Umbilical cord (tissue), 2 donors: Measurements from ENCODE around the gene USP34. TPM values are rescaled to one million over a fixed set of nuclear protein-coding genes. Genes with fewer than 3 reads are reported as not detected.
"Not testable (repeated sequence)": the region's sequence is repeated elsewhere in the genome, so short reads cannot be mapped to it uniquely, and the experiment has no call there.

ENCODE experiments used
- DNase-seq: peaks from one replicate; pipeline ENCODE4 v3.0.0-alpha.2; 2015; ENCODE audit warnings: low spot score
- total RNA-seq: library from RNA; depleted of rRNA; stranded (reverse); fragments of >200 nt; gene quantifications from one replicate; pipeline ENCODE4 v1.2.3, GENCODE V29; 2014; ENCODE audit warnings: low replicate concordance; ENCODE audit not compliant: insufficient read depth

USP34 gene, protein sequence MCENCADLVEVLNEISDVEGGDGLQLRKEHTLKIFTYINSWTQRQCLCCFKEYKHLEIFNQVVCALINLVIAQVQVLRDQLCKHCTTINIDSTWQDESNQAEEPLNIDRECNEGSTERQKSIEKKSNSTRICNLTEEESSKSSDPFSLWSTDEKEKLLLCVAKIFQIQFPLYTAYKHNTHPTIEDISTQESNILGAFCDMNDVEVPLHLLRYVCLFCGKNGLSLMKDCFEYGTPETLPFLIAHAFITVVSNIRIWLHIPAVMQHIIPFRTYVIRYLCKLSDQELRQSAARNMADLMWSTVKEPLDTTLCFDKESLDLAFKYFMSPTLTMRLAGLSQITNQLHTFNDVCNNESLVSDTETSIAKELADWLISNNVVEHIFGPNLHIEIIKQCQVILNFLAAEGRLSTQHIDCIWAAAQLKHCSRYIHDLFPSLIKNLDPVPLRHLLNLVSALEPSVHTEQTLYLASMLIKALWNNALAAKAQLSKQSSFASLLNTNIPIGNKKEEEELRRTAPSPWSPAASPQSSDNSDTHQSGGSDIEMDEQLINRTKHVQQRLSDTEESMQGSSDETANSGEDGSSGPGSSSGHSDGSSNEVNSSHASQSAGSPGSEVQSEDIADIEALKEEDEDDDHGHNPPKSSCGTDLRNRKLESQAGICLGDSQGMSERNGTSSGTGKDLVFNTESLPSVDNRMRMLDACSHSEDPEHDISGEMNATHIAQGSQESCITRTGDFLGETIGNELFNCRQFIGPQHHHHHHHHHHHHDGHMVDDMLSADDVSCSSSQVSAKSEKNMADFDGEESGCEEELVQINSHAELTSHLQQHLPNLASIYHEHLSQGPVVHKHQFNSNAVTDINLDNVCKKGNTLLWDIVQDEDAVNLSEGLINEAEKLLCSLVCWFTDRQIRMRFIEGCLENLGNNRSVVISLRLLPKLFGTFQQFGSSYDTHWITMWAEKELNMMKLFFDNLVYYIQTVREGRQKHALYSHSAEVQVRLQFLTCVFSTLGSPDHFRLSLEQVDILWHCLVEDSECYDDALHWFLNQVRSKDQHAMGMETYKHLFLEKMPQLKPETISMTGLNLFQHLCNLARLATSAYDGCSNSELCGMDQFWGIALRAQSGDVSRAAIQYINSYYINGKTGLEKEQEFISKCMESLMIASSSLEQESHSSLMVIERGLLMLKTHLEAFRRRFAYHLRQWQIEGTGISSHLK (N-terminal part only)
- 131 TPM for total RNA-seq

DNA sequence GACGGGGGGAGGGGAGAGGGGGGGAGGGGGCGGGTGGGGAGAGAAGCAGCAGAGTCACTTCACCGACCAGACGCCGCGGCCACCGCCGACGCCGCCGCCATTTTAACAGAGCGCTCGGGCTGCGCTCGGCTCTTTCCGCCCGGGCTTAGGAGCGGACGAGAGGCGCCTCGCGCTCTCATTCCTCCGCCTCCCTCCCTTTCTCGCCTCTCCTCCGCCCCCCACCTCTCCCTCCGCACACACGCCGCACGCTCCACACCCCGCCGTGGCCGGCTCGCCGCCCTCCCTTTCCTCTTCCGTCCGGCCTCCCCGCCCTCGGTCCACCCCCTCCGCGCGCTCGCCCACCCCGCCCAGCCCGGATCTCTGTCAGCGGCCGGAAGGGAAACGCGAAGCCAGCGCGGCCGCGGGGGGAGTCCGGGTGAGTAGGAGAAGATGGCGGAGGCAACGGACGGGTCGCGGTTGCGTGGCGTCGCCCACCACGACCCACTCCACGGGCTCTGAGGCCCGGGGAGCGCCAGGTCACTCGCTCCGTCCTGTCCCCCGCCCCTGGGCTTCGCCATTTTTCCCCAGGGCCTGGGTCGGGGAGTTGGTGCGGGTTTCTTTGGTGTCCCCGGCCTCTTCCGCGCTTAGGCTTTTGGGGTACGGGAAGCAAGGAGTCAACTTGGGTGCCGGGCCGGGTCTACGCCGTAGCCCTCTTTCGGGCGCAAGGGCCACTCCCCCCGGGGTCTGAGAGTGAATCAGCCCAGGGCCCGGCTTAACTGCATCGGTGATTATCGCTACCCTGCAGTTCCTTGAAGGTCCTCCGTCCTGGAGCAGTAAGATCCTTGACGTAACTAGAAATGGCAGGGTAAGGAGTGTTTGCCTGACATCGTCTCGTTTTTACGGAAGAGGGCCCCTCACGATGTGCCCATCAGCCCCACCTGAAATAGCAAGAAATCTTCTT, at the start of gene USP34:
Gene USP34 (minus strand): TSS at position 123 of the 940 bp plus-strand sequence. CDS start 395 bp downstream, outside the sequence.
- peak; percentile 98 for DNase-seq

DNA sequence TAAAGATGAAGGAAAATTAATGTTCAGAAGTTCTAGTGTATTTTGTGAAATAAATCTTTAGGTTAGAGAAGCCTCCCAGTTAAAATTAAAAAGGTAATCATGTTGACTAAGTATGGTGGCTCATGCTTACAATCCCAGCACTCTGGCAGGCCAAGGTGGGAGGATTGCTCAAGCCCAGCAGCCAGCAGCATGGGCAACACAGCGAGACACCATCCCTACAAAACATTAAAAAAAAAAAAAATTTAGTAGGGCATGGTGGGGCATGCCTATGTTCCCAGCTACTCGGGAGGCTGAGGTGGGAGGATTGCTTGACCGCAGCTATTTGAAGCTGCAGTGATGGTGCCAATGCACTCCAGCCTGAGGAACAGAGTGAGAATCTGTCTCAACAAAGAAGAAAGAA, 49.4 kb upstream of the USP34 start:
- no peak for DNase-seq

DNA sequence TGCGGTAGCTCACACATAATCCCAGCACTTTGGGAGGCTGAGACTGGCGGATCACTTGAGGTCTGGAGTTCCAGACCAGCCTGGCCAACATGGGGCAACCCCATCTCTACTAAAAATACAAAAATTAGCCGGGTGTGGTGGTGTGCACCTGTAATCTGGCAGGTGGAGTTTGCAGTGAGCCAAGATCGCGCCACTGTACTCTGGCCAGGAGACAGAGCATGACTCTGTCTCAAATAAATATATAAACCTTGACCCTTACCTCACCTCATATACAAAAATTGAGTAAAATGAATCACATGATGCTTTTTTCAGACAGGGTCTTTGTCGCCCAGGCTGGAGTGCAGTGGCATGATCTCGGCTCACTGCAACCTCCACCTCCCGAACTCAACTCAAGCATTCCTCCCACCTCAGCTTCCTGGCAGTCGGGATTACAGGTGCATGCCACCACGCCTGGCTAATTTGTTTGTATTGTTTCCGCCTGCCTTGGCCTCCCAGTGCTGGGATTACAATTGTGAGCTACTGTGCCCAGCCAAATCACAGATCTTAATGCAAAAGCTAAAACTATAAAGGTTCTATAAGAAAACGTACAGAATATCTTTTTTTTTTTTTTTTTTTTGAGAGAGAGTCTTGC, 42.0 kb upstream of the USP34 start:
- no peak for DNase-seq

DNA sequence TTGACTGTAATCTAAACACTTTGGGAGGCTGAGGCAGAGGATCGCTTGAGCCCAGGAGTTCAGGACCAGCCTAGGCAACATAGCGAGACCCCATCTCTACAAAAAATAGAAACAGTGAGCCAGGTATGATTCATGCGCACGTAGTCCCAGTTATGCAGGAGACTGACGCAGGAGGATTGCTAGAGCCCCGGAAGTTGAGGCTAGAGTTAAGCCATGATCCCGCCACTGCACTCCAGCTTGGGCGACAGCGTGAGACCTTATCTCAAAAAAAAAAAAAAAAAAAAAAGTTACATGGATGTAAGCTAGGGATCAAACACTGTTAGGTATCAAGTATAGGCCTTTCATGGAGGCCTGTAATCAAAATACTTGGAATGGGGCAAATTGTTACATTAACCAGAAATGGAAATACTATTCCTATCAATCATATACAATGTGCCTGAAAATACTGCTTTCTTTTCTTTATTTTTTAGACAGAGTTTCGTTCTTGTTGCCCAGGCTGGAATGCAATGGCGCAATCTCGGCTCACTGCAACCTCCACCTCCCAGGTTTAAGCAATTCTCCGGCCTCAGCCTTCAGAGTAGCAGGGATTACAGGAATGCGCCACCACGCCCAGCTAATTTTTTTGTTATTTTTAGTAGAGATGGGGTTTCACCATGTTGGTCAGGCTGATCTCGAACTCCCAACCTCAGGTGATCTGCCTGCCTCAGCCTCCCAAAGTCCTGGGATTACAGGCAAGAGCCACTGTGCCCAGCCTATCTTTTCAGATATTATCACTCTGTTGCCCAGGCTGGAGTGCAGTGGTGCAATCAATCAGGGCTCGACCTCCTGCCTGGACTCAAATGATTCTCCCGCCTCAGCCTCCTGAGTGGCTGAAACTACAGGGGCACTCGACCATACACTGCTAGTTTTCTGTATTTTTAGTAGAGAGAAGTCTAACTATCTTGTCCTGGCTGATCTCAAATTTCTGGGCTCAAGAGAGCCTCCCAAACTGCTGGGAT, 40.1 kb upstream of the USP34 start:
- DNase-seq, result no peak

- no peak for DNase-seq
Measured at GRCh38 chr2:61504949-61505348, 34.1 kb upstream of the USP34 start.

GRCh38 chr2:61499060-61499459, 28.2 kb upstream of the USP34 start:
- DNase-seq, result no peak

GRCh38 chr2:61493523-61493942, 22.6 kb upstream of the USP34 start:
- DNase-seq, result no peak

DNA sequence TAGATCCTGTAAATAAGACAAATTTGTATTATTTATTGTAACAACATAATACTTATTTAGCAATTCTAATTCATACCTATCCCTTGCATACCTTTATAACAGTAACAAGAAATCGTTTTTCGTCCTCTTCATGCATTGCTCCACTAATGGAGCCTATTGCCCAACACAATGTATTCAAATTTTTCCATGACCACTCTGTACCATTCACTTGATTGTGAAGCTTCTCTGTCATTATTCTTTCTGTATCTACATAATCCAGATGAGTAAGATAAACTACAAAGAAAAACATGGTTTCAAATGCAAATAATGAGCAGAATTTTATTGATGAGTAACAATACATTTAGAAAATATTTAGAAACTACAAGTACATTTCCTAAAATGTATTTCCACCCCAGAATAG, 21.6 kb upstream of the USP34 start:
- DNase-seq, result no peak

GRCh38 chr2:61485281-61485680, 14.4 kb upstream of the USP34 start:
- no peak for DNase-seq

DNA sequence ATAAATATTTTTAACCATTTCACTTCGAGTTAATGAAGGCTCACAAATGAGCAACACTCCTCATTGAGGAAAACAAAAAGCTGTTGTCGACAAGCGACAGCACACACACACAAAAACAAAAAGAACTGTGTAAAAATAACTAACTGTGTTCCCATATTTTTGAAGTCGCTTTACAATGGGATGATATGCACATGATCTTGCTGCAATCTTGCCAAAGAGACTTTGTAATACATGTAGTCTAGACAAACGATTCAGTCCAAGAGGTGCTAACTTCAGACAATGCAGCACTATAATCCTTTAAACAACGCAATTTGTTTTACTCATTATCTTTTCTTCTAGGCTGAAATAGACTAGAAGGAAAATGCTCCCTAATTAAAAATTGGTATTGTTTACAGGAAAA, 7.2 kb upstream of the USP34 start:
- DNase-seq, result no peak

- not testable (repeated sequence) for DNase-seq
Measured at GRCh38 chr2:61476929-61477589, 6.2 kb upstream of the USP34 start.

DNA sequence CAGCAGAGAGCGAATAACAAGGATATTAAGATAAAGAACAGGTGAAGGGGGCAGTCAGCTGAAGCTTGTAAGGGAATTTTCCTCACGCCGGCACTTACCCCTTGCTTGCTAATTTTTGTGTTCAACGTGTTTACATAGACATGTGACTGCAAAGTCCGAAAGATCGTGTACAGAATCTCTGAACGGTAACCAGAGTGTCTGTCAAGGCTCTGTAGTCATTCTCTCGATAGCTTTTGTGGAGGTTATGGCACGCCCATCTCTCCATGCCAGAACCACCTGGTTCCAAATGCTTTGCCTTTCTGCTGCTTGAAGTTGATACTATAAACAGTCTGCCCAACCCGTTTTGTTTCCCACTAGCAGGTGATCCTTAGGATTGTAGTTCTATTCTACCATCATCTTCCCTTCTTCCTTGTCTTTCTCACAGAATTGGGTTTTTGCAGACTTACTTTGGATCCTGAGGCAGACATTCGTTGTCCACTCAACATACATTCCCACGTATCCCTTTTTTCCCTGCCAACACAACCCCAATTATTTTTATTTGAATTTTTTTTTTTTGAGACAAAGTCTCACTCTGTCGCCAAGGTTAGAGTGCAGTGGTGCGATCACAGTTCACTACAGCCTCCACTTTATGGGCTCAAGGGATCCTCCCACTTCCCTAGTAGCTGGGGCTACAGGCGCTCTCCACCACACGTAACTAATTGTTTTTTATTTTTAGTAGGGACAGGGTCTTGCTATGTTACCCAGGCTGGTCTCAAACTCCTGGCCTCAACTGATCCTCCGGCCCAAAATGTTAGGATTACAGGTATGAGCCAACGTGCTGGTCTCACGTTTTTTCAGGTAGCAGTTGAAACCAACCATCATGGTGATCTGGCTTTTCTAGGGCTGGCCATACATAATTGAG, 1.3 kb upstream of the USP34 start:
- DNase-seq, result peak; percentile 39

DNA sequence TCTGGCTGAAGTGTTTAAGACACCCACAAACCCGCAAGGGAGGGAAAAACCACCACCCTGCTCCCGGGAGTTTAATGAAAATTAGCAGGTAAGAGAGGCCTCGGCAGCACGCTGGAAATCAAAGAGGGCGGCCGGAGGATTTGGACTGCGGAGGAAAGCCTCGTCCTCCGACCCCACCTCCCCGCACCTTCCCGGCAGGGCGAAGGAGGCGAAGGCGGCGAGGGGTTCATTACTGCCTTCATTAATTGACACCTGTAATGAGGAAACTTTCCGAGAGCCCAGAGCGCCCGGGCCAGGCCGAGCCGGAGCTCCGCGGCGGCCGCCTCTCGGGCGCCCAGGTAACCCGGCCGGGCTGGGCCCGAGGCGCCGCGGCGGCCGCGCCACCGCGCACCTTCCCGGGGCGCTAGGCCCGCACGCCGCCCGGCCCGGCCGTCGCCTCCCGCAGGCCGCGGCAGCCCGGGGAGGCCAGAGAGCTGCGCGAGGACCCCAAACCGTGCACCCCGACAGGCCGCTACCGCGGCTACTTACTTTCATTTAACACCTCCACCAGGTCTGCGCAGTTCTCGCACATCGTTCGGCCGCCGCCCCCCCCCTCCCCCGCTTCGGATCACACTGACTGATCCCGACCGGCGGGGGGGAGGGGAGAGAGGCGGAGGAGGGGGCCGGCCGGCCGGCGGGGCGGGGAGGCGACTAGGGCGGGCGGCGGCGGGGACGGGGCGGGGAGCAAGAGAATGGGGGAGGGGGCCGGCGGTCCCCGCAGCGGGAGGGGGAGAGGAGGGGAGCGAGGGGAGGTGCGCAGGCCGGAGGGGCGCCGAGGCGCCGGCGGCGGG, 550 bp downstream of the USP34 start:
- peak; percentile 80 for DNase-seq

DNA sequence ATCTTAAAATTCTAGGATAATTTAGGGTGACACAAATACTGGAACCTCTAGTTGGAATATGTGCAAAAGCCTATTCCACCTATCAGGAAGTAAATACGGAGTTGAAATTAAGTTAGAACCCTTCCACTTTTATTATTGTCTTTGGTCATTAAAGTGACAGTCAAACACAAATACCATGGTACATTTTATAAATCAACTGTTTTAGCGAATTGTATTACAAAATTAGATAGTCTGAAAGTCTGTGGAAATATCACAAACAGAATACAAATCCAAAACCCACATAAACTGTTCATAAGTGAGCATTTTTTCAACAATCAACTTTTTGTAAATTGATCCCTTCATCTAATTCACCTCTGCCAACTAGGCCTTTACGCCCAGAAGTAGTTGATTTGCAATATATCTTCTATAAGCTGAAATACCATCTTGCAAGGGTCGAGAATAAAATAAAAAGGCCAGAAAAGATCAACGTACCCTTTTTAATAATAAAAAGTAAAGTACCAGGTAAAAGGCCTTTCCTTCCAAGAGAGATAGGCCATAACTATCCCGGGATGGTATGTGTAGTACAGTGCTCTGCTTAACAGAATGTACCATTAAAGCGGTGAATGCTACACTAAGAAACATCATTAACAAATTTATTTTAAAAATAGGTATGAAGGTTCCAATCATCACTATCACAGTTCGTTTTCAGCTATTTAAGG, 1.3 kb downstream of the USP34 start:
- DNase-seq, result peak; percentile 32

DNA sequence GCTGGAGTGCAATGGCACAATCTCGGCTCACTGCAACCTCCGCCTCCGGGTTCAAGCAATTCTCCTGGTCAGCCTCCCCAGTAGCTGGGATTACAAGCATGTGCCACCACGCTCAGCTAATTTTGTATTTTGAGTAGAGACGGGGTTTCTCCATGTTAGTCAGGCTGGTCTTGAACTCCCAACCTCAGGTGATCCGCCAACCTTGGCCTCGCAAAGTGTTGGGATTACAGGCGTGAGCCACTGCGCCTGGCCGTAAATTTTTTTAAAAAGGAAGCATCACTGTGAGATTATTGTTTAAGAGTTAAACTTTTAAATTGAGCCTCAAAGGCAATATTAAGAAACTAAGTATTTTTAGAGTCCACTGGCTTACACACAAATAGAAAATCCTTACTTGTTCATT, 2.7 kb downstream of the USP34 start:
- DNase-seq, result not testable (repeated sequence)

GRCh38 chr2:61465045-61465444, 5.8 kb downstream of the USP34 start:
- DNase-seq, result no peak
